Measurements from ENCODE around the gene NSMCE1. TPM values are rescaled to one million over a fixed set of nuclear protein-coding genes. Genes with fewer than 3 reads are reported as not detected.

NSMCE1 gene
- total and polyA plus RNA-seq, 2 of the 4 experiments (the other 2 are of a cell fraction): 47.5 to 120 TPM

DNA sequence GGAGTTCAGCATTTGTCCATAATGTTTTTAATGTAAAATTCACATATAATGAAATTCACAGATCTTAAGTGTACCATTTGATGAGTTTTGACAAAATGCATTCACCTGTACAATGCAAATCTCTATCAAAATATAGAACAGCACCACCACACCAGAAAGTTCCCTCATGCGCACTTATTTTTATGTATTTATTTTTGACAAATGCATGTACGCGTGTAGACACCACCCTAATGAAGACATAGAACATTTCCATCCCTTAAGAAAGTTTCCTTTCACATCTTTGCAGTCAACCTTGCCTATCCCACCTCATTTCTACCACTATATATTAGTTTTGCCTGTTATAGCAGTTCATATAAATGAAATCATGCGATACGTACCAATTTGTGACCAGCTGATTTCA lies 29.6 kb upstream of the NSMCE1 start:
- no peak overlapping the region for H2BK20ac ChIP-seq (ENCODE audit: low read depth, low read length)
- TF ChIP-seq BHLHE40 (IDR thresholded peaks at IDR 0.05; ENCODE audit: low read depth, low read length): no peak
- no peak for TF ChIP-seq MAZ (IDR thresholded peaks at IDR 0.05; ENCODE audit: borderline replicate concordance, low read depth, low read length)
- TF ChIP-seq, protein P1, sequence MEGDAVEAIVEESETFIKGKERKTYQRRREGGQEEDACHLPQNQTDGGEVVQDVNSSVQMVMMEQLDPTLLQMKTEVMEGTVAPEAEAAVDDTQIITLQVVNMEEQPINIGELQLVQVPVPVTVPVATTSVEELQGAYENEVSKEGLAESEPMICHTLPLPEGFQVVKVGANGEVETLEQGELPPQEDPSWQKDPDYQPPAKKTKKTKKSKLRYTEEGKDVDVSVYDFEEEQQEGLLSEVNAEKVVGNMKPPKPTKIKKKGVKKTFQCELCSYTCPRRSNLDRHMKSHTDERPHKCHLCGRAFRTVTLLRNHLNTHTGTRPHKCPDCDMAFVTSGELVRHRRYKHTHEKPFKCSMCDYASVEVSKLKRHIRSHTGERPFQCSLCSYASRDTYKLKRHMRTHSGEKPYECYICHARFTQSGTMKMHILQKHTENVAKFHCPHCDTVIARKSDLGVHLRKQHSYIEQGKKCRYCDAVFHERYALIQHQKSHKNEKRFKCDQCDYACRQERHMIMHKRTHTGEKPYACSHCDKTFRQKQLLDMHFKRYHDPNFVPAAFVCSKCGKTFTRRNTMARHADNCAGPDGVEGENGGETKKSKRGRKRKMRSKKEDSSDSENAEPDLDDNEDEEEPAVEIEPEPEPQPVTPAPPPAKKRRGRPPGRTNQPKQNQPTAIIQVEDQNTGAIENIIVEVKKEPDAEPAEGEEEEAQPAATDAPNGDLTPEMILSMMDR (conservative IDR thresholded peaks at IDR 0.05; ENCODE audit: low read depth, low read length): no peak
- TF ChIP-seq CEBPB (IDR thresholded peaks at IDR 0.05; ENCODE audit: low read depth, low read length): no peak
- TF ChIP-seq FOS (IDR thresholded peaks at IDR 0.05; ENCODE audit: low read depth, low read length): no peak
- TF ChIP-seq MXI1 (IDR thresholded peaks at IDR 0.05; ENCODE audit: borderline replicate concordance, low read depth, low read length): no peak
- no peak overlapping the region for H4K8ac ChIP-seq (ENCODE audit: low read depth in 2 of 2, low read length in 2 of 2)
- H3K23ac ChIP-seq (ENCODE audit: low read depth, low read length): no peak overlapping the region
- no peak overlapping the region for H3K4me2 ChIP-seq (ENCODE audit: low read depth, low read length)
- dilution Hi-C loops (cut with HindIII; ENCODE audit: low sequenced_read_pairs, unreplicated experiment): no loop called here
- ChIA-PET CTCF (no interaction called here), POLR2A (ENCODE audit: unreplicated experiment) (no interaction called here)
- H4K91ac ChIP-seq (ENCODE audit: insufficient read depth, low read depth, low read length): no peak overlapping the region
- H3K79me1 ChIP-seq (ENCODE audit: low read depth in 1 of 2, low read length in 2 of 2): no peaks in the 10 kb centered on the region
- intact Hi-C loops (cut with micrococcal nuclease): no loop called here
- H3K9me1 ChIP-seq (ENCODE audit: insufficient read depth, low read length): no peaks in the 10 kb centered on the region
- H3K36me3 ChIP-seq (ENCODE audit: control insufficient read depth, insufficient read depth, low read length): no peaks in the 10 kb centered on the region
- H3K14ac ChIP-seq (replicated peaks; ENCODE audit: low read depth, low read length): no peak overlapping the region
- no peak overlapping the region for H3K9ac ChIP-seq (ENCODE audit: low read depth, low read length)
- H4K5ac ChIP-seq (ENCODE audit: low read depth, low read length): no peak overlapping the region
- H2BK120ac ChIP-seq (ENCODE audit: low read depth, low read length): no peak overlapping the region
- no peak overlapping the region for H3K4me3 ChIP-seq (ENCODE audit: insufficient read depth, low read depth, low read length)
- no peaks in the 10 kb centered on the region for H3K27me3 ChIP-seq (ENCODE audit: control insufficient read depth, insufficient read depth, low read length)
- H2AK9ac ChIP-seq (replicated peaks; ENCODE audit: low read depth, low read length, poor library complexity): no peak overlapping the region
- no peak overlapping the region for H2BK15ac ChIP-seq (ENCODE audit: low read depth, low read length)
- H2AK5ac ChIP-seq (ENCODE audit: low read depth, low read length): no peak overlapping the region
- no peak for ATAC-seq (ENCODE audit: low read depth)
- WGBS, 2 experiments (ENCODE audit: extremely low coverage in 2 of 2, insufficient read length in 1 of 2): no CpG with 5 or more reads among the region's 5 CpGs
- no peak overlapping the region for H3K56ac ChIP-seq (ENCODE audit: extremely low read depth, insufficient read depth, low read length)
- no peak for DNase-seq
- no peaks in the 10 kb centered on the region for H4K20me1 ChIP-seq (ENCODE audit: insufficient read depth, low read length)
- H3K4me1 ChIP-seq (ENCODE audit: control insufficient read depth, insufficient read depth, low read length): no peaks in the 10 kb centered on the region
- H3K27ac ChIP-seq (ENCODE audit: insufficient read depth, low read length): no peak overlapping the region
- no peak overlapping the region for H2AFZ ChIP-seq (replicated peaks; ENCODE audit: low read length, poor library complexity)
- H3K9me3 ChIP-seq (ENCODE audit: control insufficient read depth, insufficient read depth, low read length): no peaks in the 10 kb centered on the region
- no peak overlapping the region for H3K18ac ChIP-seq (ENCODE audit: low read depth, low read length)
- in situ Hi-C loops (cut with MboI; ENCODE audit: low sequenced_read_pairs): no loop called here
- BruUV-seq (replicated peaks): no TSS peak
- H3K4ac ChIP-seq (ENCODE audit: low read depth, low read length): no peak overlapping the region
- H2BK5ac ChIP-seq (ENCODE audit: low read depth, low read length, poor library complexity, severe bottlenecking): no peak overlapping the region
